Femur (tissue), 1 donor: ENCODE data around the gene NFATC1.

Source experiments
- DNase-seq: peaks from one replicate; pipeline ENCODE4 v3.0.0-alpha.2; 2017

The NFATC1 gene

DNA sequence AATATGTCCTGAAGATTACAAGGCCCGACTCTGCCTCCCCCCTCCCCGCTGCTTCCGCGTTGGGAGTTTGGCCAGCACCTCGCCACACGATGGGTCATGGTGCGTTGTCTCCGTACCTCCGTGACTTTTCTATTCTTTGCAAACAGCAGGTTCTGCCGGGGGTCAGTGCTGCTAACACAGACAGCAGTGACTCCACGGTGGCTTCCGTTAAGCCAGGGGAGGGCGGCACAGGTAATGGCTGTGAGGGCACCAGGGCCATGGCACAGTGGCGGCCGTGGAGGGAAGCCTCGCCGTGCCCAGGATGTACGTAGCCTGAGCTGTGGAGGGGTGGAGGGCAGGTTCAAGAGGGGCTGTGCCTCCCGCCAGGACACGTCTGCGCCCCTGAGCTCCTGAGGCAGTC, 115.5 kb downstream of the NFATC1 start:
- no peak for DNase-seq

- peak; percentile 11 for DNase-seq
These were observed 116.1 kb downstream of the NFATC1 start for GRCh38 chr18:79511671-79512301.

- DNase-seq: peak; percentile 22
These were observed 117.0 kb downstream of the NFATC1 start for GRCh38 chr18:79512461-79513380.

DNA sequence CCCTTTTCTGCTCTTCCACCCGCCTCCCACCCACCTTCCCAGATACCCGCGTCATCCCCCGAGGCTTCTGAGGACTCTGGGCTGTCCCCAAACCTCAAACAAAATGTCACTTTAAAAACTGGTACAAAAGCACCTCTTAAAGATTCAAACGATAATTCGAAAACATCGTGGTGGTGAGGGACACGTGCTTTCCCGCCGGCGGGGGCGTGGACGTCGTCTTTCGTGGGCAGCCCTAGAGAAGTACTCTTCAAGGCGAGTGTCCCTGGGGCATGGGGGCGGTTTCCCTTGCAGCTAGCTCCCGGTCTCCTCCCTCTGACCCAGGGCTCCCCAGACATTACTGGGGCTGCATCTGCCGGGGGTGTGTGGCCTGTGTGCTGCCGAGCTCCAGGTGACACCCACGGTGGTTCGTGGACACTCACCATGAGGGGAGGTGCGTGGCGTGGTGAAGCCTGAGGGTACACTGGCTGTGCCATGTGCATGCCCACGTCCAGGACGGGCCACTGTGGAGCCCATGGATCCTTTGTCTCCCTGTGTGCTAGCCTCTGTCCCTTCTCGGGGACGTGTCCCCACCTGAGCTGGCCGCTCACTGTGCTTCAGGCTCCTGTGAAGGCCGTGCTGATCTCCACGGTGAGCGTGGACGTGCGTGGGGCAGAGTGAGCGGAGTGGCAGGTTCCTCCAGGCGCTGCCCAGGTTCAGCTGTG, 117.8 kb downstream of the NFATC1 start:
- DNase-seq: peak; percentile 10

- peak; percentile 21 for DNase-seq
These were observed 119.6 kb downstream of the NFATC1 start for GRCh38 chr18:79515331-79515730.

- DNase-seq: peak; percentile 44
These were observed 120.2 kb downstream of the NFATC1 start for GRCh38 chr18:79515944-79516351.

- DNase-seq: peak; percentile 27
These were observed 120.8 kb downstream of the NFATC1 start for GRCh38 chr18:79516441-79516931.

DNA sequence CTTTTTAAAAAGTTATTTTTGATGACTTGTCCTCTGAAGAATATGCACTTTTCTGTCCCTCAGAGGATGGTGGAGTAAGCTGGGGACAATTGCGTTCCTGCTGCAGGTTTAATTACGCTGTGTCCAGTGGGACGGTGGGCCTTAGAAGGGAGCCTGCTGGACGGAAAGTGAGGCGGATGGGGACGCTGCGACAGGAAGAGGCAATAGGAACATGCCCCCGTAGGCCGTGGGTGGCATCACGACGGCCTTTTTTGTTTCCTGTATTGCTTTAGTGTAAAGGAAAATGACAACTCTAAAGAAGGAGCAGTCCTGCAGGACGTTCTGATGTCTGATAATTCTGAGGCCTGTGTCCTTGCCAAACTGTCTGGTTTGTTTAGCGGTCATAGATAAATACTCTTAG, 121.6 kb downstream of the NFATC1 start:
- peak; percentile 22 for DNase-seq

DNA sequence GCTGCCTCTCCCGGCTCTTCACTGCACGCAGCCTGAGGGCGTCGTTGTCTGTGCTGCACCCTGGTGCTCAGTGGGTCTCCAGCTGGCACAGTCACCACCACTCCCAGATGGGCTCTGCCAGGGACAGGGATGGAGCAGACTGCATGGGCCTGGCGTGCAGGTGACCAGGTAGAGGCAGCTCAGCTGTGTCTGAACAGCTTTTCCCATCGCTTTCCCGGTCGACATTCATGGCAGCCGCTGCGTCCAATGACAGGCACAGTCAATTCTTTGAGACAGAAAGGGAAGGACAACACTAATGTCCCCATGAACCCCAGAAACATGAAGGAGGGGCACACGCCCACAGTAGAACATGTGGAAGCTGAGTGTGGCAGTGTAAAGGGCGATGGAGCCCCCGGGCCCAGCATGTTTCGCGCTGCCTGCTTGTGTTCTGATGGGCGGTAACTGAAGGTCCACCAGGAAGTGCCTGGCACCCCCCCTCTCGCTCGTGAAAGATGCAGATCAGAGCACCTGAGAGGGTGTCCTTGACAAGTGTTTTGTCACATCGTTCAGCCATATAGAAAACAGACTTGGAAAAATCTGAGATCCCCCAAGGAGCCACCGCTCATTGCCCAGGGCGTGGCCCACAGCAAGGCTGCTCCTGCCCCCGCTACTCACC, 122.4 kb downstream of the NFATC1 start:
- peak; percentile 14 for DNase-seq

DNA sequence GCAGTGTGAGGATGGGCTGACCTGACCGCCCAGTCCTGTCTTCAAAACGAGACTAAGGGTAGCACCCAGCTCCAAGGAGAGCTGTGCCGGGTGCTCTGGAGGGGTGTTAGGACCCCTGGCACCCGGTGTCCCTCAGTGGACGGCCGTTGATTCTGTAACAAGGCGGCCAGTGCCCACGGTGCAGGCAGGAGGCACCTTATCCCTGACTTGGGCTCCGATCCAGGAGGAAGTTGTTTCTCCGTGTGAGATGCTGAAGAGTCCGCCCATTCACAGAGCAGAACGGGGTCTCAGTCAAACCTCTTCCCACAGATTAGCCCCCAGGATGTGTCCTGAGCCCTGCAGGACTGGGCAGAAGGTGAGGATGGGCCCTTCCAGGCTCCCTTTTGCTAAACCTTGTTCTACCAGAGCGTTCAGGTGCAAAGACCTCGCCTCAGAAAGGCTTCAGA, 123.0 kb downstream of the NFATC1 start:
- peak; percentile 15 for DNase-seq

DNA sequence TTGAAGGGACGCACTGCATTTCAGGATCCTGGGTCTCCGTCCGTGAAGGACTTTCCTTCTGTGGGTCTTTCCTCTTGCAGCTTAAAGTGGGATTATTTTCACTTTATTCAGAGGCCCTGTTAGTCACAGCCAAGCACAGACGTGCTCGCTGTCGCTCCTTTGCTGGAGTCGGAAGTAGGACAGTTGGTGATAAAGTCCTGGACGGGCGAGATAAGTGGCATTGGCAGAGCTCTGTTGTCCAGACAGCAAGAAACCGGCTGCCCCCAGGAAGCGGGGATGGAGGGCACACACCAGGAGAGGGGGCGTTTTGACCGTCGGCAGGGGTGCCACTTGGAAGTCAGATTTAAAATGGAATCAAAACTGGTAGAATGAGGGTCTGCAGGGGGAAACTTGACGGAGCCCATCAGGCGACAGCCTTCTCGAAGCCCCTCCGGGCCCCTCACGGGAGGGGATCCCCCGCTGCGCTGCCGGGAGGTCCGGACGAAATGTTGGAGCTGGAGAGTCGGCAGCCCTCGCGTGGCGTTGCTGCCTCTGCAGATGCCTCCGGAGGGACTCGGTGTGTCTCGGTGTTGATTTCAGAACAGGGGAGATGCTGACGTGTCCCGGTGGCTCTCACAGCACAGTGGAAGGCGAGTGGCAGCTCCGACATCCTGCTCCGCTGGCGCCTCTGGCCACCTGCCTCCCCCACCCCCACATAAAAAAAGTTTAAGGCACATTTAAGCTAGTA, 124.2 kb downstream of the NFATC1 start:
- DNase-seq: peak; percentile 49

DNA sequence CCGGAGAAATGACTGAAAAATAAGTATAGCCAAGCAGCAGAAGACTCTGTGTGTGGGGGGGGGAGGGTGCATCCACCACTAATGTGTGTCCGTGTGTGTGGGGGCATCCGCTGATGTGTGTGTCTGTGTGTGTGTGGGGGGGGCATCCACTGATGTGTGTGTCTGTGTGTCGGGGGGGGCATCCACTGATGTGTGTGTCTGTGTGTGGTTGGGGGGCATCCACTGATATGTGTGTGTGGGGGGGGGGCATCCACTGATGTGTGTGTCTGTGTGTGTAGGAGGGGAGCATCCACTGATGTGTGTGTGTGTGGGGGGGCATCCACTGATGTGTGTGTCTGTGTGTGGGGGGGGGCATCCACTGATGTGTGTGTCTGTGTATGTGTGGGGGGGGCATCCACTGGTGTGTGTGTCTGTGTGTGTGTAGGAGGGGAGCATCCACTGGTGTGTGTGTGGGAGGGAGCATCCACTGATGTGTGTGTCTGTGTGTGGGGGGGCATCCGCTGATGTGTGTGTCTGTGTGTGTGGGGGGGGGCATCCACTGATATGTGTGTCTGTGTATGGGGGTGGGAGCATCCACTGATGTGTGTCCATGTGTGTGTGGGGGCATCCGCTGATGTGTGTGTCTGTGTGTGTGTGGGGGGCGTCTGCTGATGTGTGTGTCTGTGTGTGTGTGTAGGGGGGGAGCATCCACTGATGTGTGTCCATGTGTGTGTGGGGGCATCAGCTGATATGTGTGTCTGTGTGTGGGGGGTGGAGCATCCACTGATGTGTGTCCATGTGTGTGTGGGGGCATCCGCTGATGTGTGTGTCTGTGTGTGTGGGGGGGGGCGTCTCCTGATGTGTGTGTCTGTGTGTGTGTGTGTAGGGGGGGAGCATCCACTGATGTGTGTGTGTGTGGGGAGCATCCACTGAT, 125.0 kb downstream of the NFATC1 start:
- DNase-seq: peak; percentile 13

GRCh38 chr18:79521416-79522205, 125.9 kb downstream of the NFATC1 start:
- DNase-seq: peak; percentile 8

- peak; percentile 21 for DNase-seq
These were observed 126.9 kb downstream of the NFATC1 start for GRCh38 chr18:79522451-79523205.

- DNase-seq: no peak
These were observed 127.5 kb downstream of the NFATC1 start for GRCh38 chr18:79523206-79523735.

DNA sequence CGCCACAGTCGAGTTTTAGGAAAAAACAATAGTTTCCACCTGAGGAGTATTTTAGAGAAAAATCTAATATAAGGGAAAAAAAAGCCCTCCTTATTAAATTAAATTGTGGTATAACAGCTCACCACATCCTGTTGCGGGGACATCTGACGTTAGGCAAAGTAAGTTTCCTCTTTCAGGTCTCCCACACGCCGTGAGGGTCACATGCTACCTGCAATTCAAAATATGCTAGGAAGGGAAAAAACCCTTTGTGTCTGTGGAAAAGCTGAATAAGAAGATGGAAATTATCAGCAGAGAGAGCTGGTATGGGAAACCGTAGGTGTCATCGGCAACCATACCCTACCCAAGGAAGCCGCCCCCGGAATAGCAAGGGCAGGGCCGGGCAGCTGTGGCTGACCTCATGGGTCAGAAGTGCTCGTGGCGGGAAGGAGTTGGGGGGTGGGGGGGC, 128.0 kb downstream of the NFATC1 start:
- peak; percentile 30 for DNase-seq

- DNase-seq: peak; percentile 17
These were observed 128.7 kb downstream of the NFATC1 start for GRCh38 chr18:79524181-79525078.
